ENCODE measurements around the gene LITAFD. TPM values are rescaled to one million over a fixed set of nuclear protein-coding genes. Genes with fewer than 3 reads are reported as not detected.
A peak's percentile ranks its signal among the peaks of the same experiment; 100 is the strongest.
"Not testable (repeated sequence)": the region's sequence is repeated elsewhere in the genome, so short reads cannot be mapped to it uniquely, and the experiment has no call there.

Gene LITAFD
- total RNA-seq, 1 donor from 2014 or later: not detected

- ChIA-PET POLR2A (interaction anchor here (0.7 to 4.7 kb wide), 15 partner anchors 9 to 248 kb away, joined by 3 to 50 read pairs (median 5); partner anchors contain the start of genes HAPSTR1, LITAFD, METTL22 and PMM2), CTCF (interaction anchor here (1.2 to 4.1 kb wide), 3 partner anchors 10 to 22 kb away, joined by 3 to 36 read pairs (median 4); no protein-coding TSS in a partner anchor)
- TF ChIP-seq CTCF (IDR thresholded peaks at IDR 0.05): no peak
- H3K9me3 Mint-ChIP-seq: no peaks in the 10 kb centered on the region
- peak overlapping the region; percentile 91 for H3K4me3 Mint-ChIP-seq
- H3K27ac Mint-ChIP-seq: peak overlapping the region; percentile 85
- peaks cover 4% of the 10 kb centered on the region for H3K36me3 Mint-ChIP-seq (ENCODE audit: low read depth)
- ATAC-seq (ENCODE audit: low read depth) (no peak), DNase-seq (no peak)
- H3K4me1 Mint-ChIP-seq: peaks cover 55% of the 10 kb centered on the region
- H3K27me3 Mint-ChIP-seq: no peaks in the 10 kb centered on the region
- intact Hi-C loops (cut with micrococcal nuclease): loop anchor here (1.0 to 2.0 kb wide), 3 partner anchors 72 to 249 kb away; partner anchors contain the start of genes ABAT, METTL22, PMM2 and TMEM186
These were observed 12.8 kb upstream of the LITAFD start for GRCh38 chr16:8869212-8869987.

- not testable (repeated sequence) for H3K4me3 Mint-ChIP-seq; DNase-seq; ATAC-seq (ENCODE audit: low read depth); H3K9me3 Mint-ChIP-seq; H3K27ac Mint-ChIP-seq; H3K27me3 Mint-ChIP-seq; H3K36me3 Mint-ChIP-seq (ENCODE audit: low read depth)
- H3K4me1 Mint-ChIP-seq: peaks cover 54% of the 10 kb centered on the region
- intact Hi-C loops (cut with micrococcal nuclease): loop anchor here (1.0 to 2.0 kb wide), 3 partner anchors 73 to 249 kb away; partner anchors contain the start of genes ABAT, METTL22, PMM2 and TMEM186
- CTCF ChIA-PET: interaction anchor here (1.0 to 4.1 kb wide), 2 partner anchors 10 to 265 kb away, joined by 5 to 36 read pairs; no protein-coding TSS in a partner anchor
- POLR2A ChIA-PET: interaction anchor here (1.3 to 4.7 kb wide), 2 partner anchors 9 to 22 kb away, joined by 3 to 50 read pairs; no protein-coding TSS in a partner anchor
These were observed 12.2 kb upstream of the LITAFD start for GRCh38 chr16:8869988-8870241.

- ATAC-seq (ENCODE audit: low read depth) (no peak), DNase-seq (no peak)
- TF ChIP-seq CTCF (IDR thresholded peaks at IDR 0.05): no peak
- Mint-ChIP-seq H3K36me3 (ENCODE audit: low read depth) (peaks cover 4% of the 10 kb centered on the region), H3K9me3 (no peaks in the 10 kb centered on the region), H3K27ac (no peak overlapping the region), H3K4me1 (peaks cover 37% of the 10 kb centered on the region), H3K4me3 (no peak overlapping the region), H3K27me3 (no peaks in the 10 kb centered on the region)
- intact Hi-C loops (cut with micrococcal nuclease): no loop called here
- ChIA-PET POLR2A (interaction anchor here (4.7 kb wide), 1 partner anchor 20 kb away, joined by 50 read pairs; no protein-coding TSS in a partner anchor), CTCF (interaction anchor here (4.1 kb wide), 1 partner anchor 8 kb away, joined by 36 read pairs; no protein-coding TSS in a partner anchor)
These were observed 10.1 kb upstream of the LITAFD start for GRCh38 chr16:8872071-8872470.

GRCh38 chr16:8872967-8873865, 8.9 kb upstream of the LITAFD start:
- Mint-ChIP-seq H3K27me3 (no peaks in the 10 kb centered on the region), H3K36me3 (ENCODE audit: low read depth) (no peaks in the 10 kb centered on the region), H3K27ac (no peak overlapping the region), H3K4me3 (no peak overlapping the region), H3K4me1 (peaks cover 26% of the 10 kb centered on the region), H3K9me3 (no peaks in the 10 kb centered on the region)
- DNase-seq: no peak
- TF ChIP-seq CTCF (IDR thresholded peaks at IDR 0.05): no peak
- ChIA-PET POLR2A (interaction anchor here (0.6 kb wide), 1 partner anchor 10 kb away, joined by 12 read pairs; no protein-coding TSS in a partner anchor), CTCF (interaction anchor here (0.7 to 1.2 kb wide), 3 partner anchors 10 to 210 kb away, joined by 3 to 4 read pairs (median 3); no protein-coding TSS in a partner anchor)
- intact Hi-C loops (cut with micrococcal nuclease): no loop called here
- no peak for ATAC-seq (ENCODE audit: low read depth)

- peaks cover 26% of the 10 kb centered on the region for H3K4me1 Mint-ChIP-seq
- POLR2A ChIA-PET; H3K27me3 Mint-ChIP-seq; DNase-seq; H3K9me3 Mint-ChIP-seq; ATAC-seq (ENCODE audit: low read depth); H3K4me3 Mint-ChIP-seq; intact Hi-C loops (cut with micrococcal nuclease); H3K27ac Mint-ChIP-seq; H3K36me3 Mint-ChIP-seq (ENCODE audit: low read depth): not testable (repeated sequence)
- CTCF ChIA-PET: interaction anchor here (0.7 to 1.2 kb wide), 3 partner anchors 10 to 210 kb away, joined by 3 to 4 read pairs (median 3); no protein-coding TSS in a partner anchor
These were observed 8.3 kb upstream of the LITAFD start for GRCh38 chr16:8873866-8874195.
